SH-SY5Y (cell line): ENCODE measurements around the gene POLRMT.

Experiments used
- GATA2 ChIP-seq: IDR thresholded peaks from 2 replicates; pipeline ENCODE4 v1.6.1; 2011; ENCODE audit warnings: mild to moderate bottlenecking, low read depth, low read length
- GATA3 ChIP-seq: IDR thresholded peaks from 2 replicates; pipeline ENCODE4 v1.6.1; 2011; ENCODE audit warnings: low read depth, mild to moderate bottlenecking, low read length, moderate library complexity

The POLRMT gene

DNA sequence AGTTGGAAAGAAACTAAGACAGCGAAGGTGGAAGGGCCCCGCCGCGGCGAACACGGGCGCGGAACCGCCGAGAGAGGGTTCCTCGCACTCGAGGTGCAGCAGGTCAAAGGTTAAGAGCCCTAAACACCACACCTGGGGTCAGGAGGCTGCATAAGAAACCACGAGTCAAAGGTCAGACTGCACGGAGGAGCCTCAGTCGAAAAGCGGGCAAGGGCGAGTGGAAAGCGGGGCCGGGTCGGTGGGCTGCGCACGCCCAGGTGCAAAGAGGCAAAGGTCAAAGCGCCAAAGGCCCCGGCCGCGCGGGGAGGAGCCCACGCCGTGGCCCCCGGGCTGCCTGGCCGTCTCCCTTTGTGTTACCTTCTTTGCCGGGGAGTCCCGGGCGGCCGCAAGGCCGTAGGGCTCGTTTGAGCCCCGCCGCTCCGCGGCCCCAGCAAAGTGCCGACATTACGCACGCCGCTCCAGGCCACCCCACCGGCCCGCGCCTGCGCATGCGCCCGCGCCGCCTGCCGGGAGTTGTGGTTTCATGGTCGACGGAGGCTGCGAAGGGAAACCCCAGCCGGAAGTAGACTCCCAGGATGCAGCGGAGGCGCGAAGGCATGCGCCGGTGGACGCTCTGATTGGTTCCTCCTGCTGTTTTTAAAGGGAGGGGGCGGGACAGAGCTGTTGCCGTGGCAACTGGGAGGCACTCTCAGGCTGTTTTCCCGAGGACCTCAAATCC, at the start of gene POLRMT:
POLRMT (minus strand) TSS at position 470 of the 718 bp plus-strand sequence; CDS start at position 445, 25 bp downstream.
- TF ChIP-seq GATA3 = no peak
- TF ChIP-seq GATA2 = no peak

DNA sequence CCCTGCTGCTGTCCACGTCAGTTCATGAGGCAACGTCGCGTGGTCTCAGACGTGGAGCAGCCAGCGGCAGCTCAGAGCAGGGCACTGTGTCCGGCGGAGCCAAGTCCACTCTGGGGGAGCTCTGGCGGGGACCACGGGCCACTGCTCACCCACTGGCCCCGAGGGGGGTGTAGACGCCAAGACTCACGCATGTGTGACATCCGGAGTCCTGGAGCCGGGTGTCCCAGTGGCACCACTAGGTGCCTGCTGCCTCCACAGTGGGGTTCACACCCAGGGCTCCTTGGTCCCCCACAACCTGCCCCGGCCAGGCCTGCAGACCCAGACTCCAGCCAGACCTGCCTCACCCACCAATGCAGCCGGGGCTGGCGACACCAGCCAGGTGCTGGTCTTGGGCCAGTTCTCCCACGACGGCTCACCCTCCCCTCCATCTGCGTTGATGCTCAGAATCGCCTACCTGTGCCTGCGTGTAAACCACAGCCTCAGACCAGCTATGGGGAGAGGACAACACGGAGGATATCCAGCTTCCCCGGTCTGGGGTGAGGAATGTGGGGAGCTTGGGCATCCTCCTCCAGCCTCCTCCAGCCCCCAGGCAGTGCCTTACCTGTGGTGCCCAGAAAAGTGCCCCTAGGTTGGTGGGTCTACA, 49.5 kb upstream of the POLRMT start:
- TF ChIP-seq GATA2 (no peak), GATA3 (no peak)

GRCh38 chr19:681029-682019, 48.0 kb upstream of the POLRMT start:
- TF ChIP-seq GATA2 (no peak), GATA3 (no peak)

- no peak for TF ChIP-seq GATA3
Observed at GRCh38 chr19:680287-681028, 47.1 kb upstream of the POLRMT start.

DNA sequence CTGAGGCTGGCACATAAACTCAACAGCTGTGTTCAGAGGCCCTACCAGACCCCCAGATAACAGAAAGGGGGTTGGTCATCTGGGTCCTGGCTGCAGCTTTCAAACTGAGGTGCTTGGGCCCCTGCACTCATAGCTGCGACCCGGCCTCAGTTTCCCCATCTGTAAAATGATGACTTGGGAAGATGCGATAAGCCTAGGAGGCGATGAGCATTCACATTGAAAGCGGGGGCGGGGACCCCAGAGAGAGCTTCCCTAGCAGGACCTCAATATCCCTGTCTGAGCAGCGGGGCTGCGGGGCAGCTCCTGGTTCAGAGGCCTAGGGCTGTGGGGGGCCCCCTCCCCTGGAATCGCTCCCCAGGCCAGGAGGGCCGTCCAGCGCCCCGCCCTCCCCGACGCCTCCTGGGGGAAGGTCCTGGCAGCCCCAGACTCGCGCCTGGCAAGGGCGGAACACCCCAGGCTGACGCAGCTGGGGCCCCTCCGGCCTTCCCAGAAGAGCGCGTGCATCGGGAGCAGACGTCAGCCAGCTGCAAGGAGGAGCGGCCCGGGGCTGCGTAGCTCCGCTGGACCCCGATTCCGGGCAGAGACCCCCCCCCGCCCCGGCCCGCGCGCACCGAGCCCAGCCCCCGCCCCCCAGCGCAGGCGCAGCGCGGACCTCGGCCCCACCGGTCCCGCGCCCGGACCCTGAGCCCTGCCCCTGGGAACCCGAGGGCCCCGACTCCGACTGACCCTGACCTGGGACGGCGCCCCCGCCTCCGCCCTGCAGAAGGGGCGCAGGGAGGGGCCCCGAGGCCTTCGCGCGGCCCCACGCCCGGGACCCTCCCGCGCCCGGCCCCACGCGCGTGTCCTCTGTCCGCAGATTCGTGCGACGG, 46.3 kb upstream of the POLRMT start:
- TF ChIP-seq GATA3 = no peak
- TF ChIP-seq GATA2 = no peak

GRCh38 chr19:678791-679388, 45.6 kb upstream of the POLRMT start:
- TF ChIP-seq GATA2 (no peak), GATA3 (no peak)

DNA sequence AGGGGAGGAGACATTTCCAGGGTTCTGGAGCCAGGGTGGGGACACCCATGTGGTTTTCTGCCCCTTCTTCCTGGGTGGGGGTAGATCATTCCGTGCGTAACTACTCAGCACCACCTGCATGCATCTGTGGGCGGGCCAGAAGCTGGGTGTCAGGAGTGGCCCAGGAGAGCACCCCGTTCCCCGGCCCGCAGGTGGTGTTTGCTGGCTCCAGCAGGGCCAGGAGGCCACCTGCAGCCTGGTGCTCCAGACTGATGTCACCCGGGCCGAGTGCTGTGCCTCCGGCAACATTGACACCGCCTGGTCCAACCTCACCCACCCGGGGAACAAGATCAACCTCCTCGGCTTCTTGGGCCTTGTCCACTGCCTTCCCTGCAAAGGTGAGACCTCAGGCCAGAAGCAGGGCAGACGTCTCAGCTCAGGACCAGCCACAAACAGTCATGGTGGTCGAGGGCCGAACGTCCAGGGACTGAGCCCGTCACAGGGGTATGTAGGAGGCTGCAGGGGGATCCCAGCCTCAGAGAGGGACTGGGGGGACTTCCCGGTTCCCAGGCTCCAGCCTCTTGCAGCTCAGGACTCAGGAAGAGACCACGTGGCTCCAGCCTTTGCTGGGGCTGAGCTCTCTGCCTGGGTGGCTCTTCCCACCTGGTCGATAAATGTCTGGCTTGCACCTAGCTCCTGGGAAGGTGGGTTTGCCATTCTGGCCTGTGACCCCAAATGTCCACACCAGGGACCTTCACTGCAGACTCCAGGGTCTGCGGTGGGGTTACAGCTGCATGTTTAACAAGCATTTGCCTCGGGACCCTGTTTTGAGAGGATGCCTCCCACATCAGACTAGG, 44.5 kb upstream of the POLRMT start:
- no peak for TF ChIP-seq GATA2
- no peak for TF ChIP-seq GATA3

- no peak for TF ChIP-seq GATA3
Observed at GRCh38 chr19:677201-677600, 43.9 kb upstream of the POLRMT start.

GRCh38 chr19:676339-677105, 43.2 kb upstream of the POLRMT start, which contains the start of gene FSTL3:
Gene FSTL3 (plus strand): TSS chr19:676392. CDS start chr19:676424, 32 bp downstream.
- TF ChIP-seq GATA3 = no peak
- TF ChIP-seq GATA2 = no peak

- TF ChIP-seq GATA3 (no peak), GATA2 (no peak)
Observed at GRCh38 chr19:676007-676338, 42.6 kb upstream of the POLRMT start.

DNA sequence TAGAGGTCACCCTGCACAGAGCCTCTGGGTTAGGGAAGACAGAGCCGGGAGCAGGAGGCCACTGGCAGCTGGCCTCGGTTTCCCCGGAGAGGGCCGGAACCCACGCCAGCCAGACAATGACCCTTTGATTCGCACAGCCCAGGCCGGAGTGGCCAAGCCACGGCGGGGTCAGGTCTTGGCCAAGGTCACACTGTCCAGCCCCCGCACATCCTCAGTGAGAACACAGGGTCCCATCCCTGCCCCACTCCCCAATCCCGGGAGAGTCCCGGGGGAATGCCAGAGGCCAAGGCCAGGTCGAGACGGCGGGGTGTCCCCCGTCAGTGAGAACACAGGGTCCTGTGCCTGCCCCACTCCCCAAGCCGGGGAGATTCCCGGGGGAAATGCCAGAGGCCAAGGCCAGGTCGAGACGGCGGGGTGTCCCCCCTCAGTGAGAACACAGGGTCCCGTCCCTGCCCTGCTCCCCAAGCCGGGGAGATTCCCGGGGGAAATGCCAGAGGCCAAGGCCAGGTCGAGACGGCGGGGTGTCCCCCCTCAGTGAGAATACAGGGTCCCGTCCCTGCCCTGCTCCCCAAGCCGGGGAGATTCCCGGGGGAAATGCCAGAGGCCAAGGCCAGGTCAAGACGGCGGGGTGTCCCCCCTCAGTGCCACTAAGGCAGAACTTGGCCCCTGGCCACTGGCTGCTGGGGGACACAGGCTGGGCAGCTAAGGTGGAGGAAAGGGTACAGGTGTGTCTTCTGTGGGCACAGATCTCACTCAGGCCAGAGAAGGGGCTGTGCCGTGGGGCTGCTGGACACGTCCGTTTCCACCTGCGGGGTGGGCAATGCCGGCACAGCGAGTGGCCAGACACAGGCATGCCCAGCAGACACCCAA, 41.2 kb upstream of the POLRMT start:
- TF ChIP-seq GATA3 = no peak
- no peak for TF ChIP-seq GATA2

DNA sequence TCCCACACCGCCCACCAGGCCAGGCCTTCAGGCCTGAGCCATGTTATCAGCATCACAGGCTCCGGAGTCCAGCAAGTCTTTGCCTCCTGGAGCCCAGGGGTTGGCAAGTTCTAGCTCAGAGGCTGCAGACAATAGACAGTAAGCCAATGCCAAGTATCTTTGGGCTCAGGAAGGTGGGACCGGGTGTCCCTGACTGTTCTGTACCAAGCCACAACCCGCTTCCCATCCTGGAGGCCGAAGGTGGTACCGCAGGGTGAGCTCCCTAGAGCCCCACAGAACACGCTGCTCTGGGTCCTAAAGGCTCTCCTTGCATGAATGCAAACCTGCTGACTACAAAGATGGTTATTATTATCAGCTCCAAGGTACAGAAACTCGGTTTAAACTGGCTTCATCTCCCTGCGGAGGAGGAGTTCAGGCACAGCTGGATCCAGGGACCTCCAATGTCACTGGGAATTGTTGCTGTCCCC, 37.3 kb upstream of the POLRMT start:
- TF ChIP-seq GATA2 (no peak), GATA3 (no peak)
